Suprapubic skin (tissue), 3 donors: ENCODE data around the gene MRPS18A.

Experiments used
- POLR2A ChIP-seq, 2 donors: fragments of 450-650 bp; IDR thresholded peaks; one replicate each; pipeline ENCODE4 v1.6.1; 2017; ENCODE audit warnings: antibody characterized with exemption in 2 of 2, mild to moderate bottlenecking in 2 of 2, moderate library complexity in 2 of 2
- TF ChIP-seq, protein P1 (sequence below), 2 donors: fragments of 200-600 bp in 1 of 2; fragments of 450-650 bp in 1 of 2; sonication (generic) in 1 of 2; IDR thresholded peaks; one replicate each; pipeline ENCODE4 v1.5.1; 2016 to 2019; ENCODE audit warnings: antibody characterized with exemption in 2 of 2, mild to moderate bottlenecking in 1 of 2, moderate library complexity in 1 of 2

DNA sequence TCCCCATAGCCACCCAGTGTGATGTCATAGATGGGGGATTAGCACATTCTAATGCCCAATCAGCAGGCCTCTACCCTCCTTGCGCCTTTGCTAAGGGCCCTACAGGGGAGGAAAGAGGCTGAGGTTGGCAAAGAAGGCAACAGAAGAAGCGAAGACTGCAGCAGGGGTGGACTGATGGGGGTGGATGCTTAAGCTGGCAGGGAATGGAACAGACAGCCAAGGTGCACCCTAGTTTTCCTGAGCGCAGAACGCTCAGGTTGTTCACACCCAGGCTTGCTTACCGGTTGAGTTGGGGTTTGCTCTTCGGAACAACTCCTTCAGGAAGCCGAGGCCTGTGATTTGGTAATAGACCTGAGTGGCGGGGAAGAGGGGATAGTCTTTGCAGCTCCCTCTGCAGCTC lies 12.7 kb downstream of the MRPS18A start:
- TF ChIP-seq POLR2A (IDR thresholded peaks at IDR 0.05), result no peak
- TF ChIP-seq, protein P1, sequence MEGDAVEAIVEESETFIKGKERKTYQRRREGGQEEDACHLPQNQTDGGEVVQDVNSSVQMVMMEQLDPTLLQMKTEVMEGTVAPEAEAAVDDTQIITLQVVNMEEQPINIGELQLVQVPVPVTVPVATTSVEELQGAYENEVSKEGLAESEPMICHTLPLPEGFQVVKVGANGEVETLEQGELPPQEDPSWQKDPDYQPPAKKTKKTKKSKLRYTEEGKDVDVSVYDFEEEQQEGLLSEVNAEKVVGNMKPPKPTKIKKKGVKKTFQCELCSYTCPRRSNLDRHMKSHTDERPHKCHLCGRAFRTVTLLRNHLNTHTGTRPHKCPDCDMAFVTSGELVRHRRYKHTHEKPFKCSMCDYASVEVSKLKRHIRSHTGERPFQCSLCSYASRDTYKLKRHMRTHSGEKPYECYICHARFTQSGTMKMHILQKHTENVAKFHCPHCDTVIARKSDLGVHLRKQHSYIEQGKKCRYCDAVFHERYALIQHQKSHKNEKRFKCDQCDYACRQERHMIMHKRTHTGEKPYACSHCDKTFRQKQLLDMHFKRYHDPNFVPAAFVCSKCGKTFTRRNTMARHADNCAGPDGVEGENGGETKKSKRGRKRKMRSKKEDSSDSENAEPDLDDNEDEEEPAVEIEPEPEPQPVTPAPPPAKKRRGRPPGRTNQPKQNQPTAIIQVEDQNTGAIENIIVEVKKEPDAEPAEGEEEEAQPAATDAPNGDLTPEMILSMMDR (IDR thresholded peaks at IDR 0.05), result no peak
